IgD-negative memory B cell (primary cell): ENCODE measurements around the gene DLG2. TPM values are rescaled to one million over a fixed set of nuclear protein-coding genes. Genes with fewer than 3 reads are reported as not detected.
A peak's percentile ranks its signal among the peaks of the same experiment; 100 is the strongest.

Source experiments
- H3K27ac Mint-ChIP-seq, 3 donors: one replicate each; pipeline ENCODE4 v1.8.0; 2020 to 2022; ENCODE audit warnings: mild to moderate bottlenecking in 3 of 3, mixed read lengths in 3 of 3, moderate library complexity in 1 of 3
- H3K27me3 Mint-ChIP-seq: one replicate; pipeline ENCODE4 v1.8.0; 2021; ENCODE audit warnings: mixed read lengths
- H3K36me3 Mint-ChIP-seq: one replicate; pipeline ENCODE4 v1.8.0; 2020; ENCODE audit warnings: mild to moderate bottlenecking, mixed read lengths
- H3K4me1 Mint-ChIP-seq, 3 donors: one replicate each; pipeline ENCODE4 v1.8.0; 2020 to 2022; ENCODE audit warnings: mixed read lengths in 3 of 3, mild to moderate bottlenecking in 1 of 3
- H3K4me3 Mint-ChIP-seq, 4 donors: one replicate each; pipeline ENCODE4 v1.8.0; 2020 to 2022; ENCODE audit warnings: mild to moderate bottlenecking in 4 of 4, mixed read lengths in 4 of 4, moderate library complexity in 3 of 4
- H3K9me3 Mint-ChIP-seq, 3 donors: one replicate each; pipeline ENCODE4 v1.8.0; 2020 to 2021; ENCODE audit warnings: mixed read lengths in 3 of 3, mild to moderate bottlenecking in 1 of 3
- polyA plus RNA-seq: library from polyadenylated mRNA; unstranded; fragments of 300-500 nt; fragmentation: Illumina TruSeq; gene quantifications from one replicate; pipeline ENCODE4 v1.2.3, GENCODE V29; 2021

Gene DLG2
- polyA plus RNA-seq, 1 donor from 2014 or later, result 2.0 TPM

DNA sequence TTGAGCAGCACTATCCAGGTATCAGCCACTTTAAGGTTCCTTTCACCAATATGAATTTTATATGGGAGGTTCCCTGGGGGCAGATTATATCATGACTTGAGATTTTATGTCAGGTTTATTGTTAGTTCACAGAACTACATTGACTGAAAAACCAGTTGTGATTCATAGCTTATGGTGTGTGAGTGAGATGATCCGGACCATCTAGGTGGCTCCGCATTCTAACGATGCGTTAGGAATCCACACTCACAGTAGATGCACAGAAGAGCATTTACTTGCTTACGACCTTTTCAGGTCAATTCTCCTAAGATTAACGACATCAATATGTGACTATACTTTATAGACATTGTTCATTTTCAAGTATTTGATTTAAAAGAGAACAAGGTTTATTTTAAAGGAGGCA is 1356.7 kb downstream of the DLG2 start:
- Mint-ChIP-seq H3K9me3 (peaks cover 0 to 1% (median 0%) of the 10 kb centered on the region in 3 donors), H3K27me3 (no peaks in the 10 kb centered on the region), H3K4me1 (no peaks in the 10 kb centered on the region), H3K36me3 (no peaks in the 10 kb centered on the region), H3K4me3 (no peak overlapping the region), H3K27ac (no peak overlapping the region)

- Mint-ChIP-seq H3K4me1 (no peaks in the 10 kb centered on the region), H3K9me3 (no peaks in the 10 kb centered on the region), H3K4me3 (no peak overlapping the region), H3K27me3 (no peaks in the 10 kb centered on the region), H3K36me3 (no peaks in the 10 kb centered on the region), H3K27ac (no peak overlapping the region)
Observed at GRCh38 chr11:84264066-84264465, 1363.1 kb downstream of the DLG2 start.

GRCh38 chr11:84261707-84262106 is 1365.4 kb downstream of the DLG2 start:
- no peaks in the 10 kb centered on the region for H3K36me3 Mint-ChIP-seq
- no peaks in the 10 kb centered on the region for H3K27me3 Mint-ChIP-seq
- no peaks in the 10 kb centered on the region for H3K9me3 Mint-ChIP-seq
- H3K4me3 Mint-ChIP-seq, result no peak overlapping the region
- H3K4me1 Mint-ChIP-seq, result no peaks in the 10 kb centered on the region
- no peak overlapping the region for H3K27ac Mint-ChIP-seq

DNA sequence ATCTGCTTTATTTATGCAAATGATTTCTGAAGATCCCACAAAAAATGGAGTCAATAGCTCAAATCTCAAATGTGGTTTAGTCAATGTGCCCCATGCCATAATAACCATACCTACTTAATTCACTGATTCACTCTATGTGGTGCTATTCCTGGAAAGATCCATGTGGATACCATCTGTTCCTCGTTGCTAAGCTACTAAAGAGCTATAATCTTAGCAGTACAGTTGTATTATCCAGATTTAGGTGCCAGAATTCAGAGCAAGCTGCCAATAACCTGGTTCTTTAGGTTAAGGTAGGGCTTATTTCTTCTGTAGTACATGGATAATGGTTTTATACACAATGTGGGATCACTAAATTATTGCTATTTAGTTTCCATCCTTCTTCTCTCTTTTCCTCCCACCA is 1366.3 kb downstream of the DLG2 start:
- Mint-ChIP-seq H3K27me3 (no peaks in the 10 kb centered on the region), H3K27ac (no peak overlapping the region), H3K36me3 (no peaks in the 10 kb centered on the region), H3K9me3 (no peaks in the 10 kb centered on the region), H3K4me3 (no peak overlapping the region), H3K4me1 (no peaks in the 10 kb centered on the region)

DNA sequence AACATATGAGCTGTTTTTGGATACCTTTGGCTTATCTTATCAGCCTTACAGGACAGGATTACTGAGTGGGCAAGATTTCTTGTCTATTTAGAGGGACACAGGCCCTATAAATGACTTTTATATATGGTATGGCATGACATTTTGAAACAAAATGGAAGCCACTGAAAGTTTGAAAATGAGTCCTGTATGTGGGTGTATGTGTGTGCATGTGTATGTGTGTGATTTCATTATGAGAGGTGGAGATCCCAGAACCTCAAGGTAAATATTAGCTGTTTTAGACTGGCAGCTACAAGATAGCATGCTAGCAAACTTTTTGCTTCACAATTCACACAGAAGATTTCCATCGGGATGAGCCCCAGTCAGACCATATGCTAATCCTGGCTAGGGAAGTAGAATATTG is 1370.5 kb downstream of the DLG2 start:
- no peak overlapping the region for H3K4me3 Mint-ChIP-seq
- H3K36me3 Mint-ChIP-seq, result no peaks in the 10 kb centered on the region
- H3K27me3 Mint-ChIP-seq, result no peaks in the 10 kb centered on the region
- no peaks in the 10 kb centered on the region for H3K4me1 Mint-ChIP-seq
- H3K27ac Mint-ChIP-seq, result no peak overlapping the region
- H3K9me3 Mint-ChIP-seq, result no peaks in the 10 kb centered on the region

- Mint-ChIP-seq H3K4me3 (no peak overlapping the region), H3K4me1 (no peaks in the 10 kb centered on the region), H3K36me3 (no peaks in the 10 kb centered on the region), H3K27me3 (no peaks in the 10 kb centered on the region), H3K27ac (no peak overlapping the region), H3K9me3 (no peaks in the 10 kb centered on the region)
Observed at GRCh38 chr11:84255483-84255882, 1371.7 kb downstream of the DLG2 start.

DNA sequence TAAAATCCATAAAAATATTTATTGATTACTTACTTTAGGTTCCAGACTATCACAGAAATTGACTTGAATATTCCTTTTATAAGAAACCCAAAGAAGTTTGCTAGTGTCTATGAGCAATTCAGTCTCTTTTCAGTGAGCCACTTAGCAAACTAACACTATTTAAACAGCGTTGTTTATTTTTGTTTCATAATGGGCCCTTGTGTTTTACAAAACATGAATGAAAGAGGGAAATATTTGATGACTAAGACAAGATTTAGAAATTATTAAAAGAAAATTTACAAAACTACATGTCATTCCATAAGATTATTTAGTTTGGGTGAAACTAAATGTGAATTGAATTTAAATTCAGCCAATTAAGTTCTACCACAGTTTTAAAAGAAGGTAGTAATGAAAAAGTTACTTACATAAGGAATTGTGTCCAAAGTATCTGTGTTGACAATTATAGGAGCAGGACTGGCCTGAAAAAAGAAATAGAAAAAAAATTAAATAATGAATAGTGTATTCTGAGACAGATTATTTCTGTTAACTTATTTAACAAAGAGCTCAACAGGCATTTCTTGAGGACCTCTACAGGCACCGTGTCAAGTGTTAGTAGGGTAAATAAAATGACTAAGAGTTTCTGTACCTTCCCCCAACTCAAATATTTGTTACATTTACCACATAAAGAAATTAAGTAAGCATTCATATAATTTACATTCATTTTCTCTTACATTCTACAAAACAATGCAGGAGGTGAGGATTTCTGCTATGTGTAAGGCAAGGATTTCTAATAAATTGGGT is 1376.1 kb downstream of the DLG2 start:
- H3K4me1 Mint-ChIP-seq, result peaks cover 0 to 1% (median 0%) of the 10 kb centered on the region in 3 donors
- no peaks in the 10 kb centered on the region for H3K9me3 Mint-ChIP-seq
- no peaks in the 10 kb centered on the region for H3K36me3 Mint-ChIP-seq
- no peak overlapping the region for H3K4me3 Mint-ChIP-seq
- H3K27ac Mint-ChIP-seq, result no peak overlapping the region
- no peaks in the 10 kb centered on the region for H3K27me3 Mint-ChIP-seq

- Mint-ChIP-seq H3K4me1 (peaks cover 0 to 1% (median 0%) of the 10 kb centered on the region in 3 donors), H3K27ac (no peak overlapping the region), H3K27me3 (no peaks in the 10 kb centered on the region), H3K9me3 (no peaks in the 10 kb centered on the region), H3K36me3 (no peaks in the 10 kb centered on the region), H3K4me3 (no peak overlapping the region)
Observed at GRCh38 chr11:84249344-84250135, 1377.6 kb downstream of the DLG2 start.

DNA sequence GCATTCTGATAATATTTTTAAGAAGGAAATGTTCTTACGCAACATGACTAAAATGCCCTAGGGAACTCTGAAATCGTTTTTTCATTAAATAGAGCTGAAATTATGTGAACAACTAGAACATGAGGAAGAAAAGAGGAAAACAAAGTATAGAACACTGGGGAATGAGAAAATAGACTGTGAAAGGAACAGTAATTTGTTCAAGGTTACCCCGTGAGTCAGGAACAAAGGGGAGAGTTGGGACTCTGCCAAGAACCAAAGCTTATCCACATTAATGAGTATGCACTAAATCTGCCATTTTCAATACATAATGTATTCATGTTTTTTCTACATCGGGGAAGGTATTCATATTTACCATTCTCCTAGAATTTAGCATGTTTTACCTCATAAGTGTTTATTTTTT is 1379.2 kb downstream of the DLG2 start:
- H3K36me3 Mint-ChIP-seq, result no peaks in the 10 kb centered on the region
- no peaks in the 10 kb centered on the region for H3K27me3 Mint-ChIP-seq
- no peaks in the 10 kb centered on the region for H3K9me3 Mint-ChIP-seq
- H3K27ac Mint-ChIP-seq, result no peak overlapping the region
- H3K4me3 Mint-ChIP-seq, result peak overlapping the region in 1 of 4 donors; percentile 12
- H3K4me1 Mint-ChIP-seq, result peaks cover 0 to 1% (median 0%) of the 10 kb centered on the region in 3 donors

- Mint-ChIP-seq H3K4me3 (no peak overlapping the region), H3K36me3 (no peaks in the 10 kb centered on the region), H3K27ac (no peak overlapping the region), H3K27me3 (no peaks in the 10 kb centered on the region), H3K9me3 (no peaks in the 10 kb centered on the region), H3K4me1 (peaks cover 0 to 1% (median 0%) of the 10 kb centered on the region in 3 donors)
Observed at GRCh38 chr11:84247129-84247528, 1380.0 kb downstream of the DLG2 start.

GRCh38 chr11:84243629-84244263 is 1383.4 kb downstream of the DLG2 start:
- Mint-ChIP-seq H3K27ac (no peak overlapping the region), H3K36me3 (no peaks in the 10 kb centered on the region), H3K4me3 (no peak overlapping the region)

DNA sequence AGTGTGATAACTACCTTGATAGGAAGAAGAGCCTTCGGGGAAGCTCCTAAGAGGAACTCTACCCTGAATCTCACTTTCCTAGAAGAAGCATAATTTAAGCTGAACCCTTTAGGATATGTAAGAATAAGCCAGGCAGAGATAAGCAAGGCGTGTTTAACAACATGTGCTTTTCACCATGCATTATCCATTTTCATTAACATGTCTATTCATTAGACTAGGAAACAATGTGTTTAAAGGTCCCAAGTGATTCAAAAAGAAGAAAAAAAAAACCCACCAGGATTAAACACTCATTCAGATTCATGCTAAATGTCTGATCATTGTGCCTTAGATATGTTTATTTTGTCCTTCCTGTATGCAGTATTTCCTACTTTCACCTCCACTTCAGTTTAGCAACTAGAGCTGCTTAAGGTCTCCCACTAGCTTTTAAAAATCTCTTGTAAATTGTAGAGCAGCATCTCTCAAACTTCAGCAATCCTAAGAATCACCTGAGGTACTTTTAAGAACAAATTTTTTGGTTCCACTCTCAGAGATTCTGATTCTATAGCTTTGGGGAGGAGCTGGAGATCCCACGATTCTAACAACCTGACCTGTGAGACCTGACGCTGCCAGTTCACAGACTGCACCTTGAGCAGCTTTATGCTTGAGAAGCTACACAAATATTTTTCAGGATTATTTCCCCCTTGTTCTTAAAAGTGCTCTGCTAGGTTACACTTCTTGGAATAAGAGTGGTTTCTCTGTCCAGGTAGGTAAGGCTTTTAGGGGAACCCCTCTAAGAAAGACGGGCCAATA is 1385.6 kb downstream of the DLG2 start:
- Mint-ChIP-seq H3K9me3 (peaks cover 0 to 3% (median 0%) of the 10 kb centered on the region in 3 donors), H3K27me3 (no peaks in the 10 kb centered on the region), H3K36me3 (no peaks in the 10 kb centered on the region), H3K4me3 (no peak overlapping the region), H3K4me1 (no peaks in the 10 kb centered on the region), H3K27ac (no peak overlapping the region)

More at GRCh38 chr11:84243629-84244263, 1383.4 kb downstream of the DLG2 start:
- Mint-ChIP-seq H3K9me3 (no peaks in the 10 kb centered on the region), H3K27me3 (no peaks in the 10 kb centered on the region), H3K4me1 (peaks cover 0 to 1% (median 0%) of the 10 kb centered on the region in 3 donors)

GRCh38 chr11:84240847-84241246 is 1386.3 kb downstream of the DLG2 start:
- Mint-ChIP-seq H3K4me1 (no peaks in the 10 kb centered on the region), H3K36me3 (no peaks in the 10 kb centered on the region), H3K4me3 (no peak overlapping the region), H3K27me3 (no peaks in the 10 kb centered on the region), H3K27ac (no peak overlapping the region), H3K9me3 (peaks cover 0 to 3% (median 0%) of the 10 kb centered on the region in 3 donors)

- no peak overlapping the region for H3K27ac Mint-ChIP-seq
- no peaks in the 10 kb centered on the region for H3K4me1 Mint-ChIP-seq
- no peaks in the 10 kb centered on the region for H3K27me3 Mint-ChIP-seq
- H3K9me3 Mint-ChIP-seq, result peaks cover 0 to 3% (median 3%) of the 10 kb centered on the region in 3 donors
- no peaks in the 10 kb centered on the region for H3K36me3 Mint-ChIP-seq
- H3K4me3 Mint-ChIP-seq, result no peak overlapping the region
Observed at GRCh38 chr11:84236436-84236835, 1390.7 kb downstream of the DLG2 start.
